ENCODE data around the gene CYBRD1.
"Not testable (repeated sequence)": the region's sequence is repeated elsewhere in the genome, so short reads cannot be mapped to it uniquely, and the experiment has no call there.

Gene CYBRD1, protein sequence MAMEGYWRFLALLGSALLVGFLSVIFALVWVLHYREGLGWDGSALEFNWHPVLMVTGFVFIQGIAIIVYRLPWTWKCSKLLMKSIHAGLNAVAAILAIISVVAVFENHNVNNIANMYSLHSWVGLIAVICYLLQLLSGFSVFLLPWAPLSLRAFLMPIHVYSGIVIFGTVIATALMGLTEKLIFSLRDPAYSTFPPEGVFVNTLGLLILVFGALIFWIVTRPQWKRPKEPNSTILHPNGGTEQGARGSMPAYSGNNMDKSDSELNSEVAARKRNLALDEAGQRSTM

GRCh38 chr2:171522052-171522787 lies at the start of gene CYBRD1:
Gene CYBRD1, plus strand, starts transcription at chr2:171522474. Its CDS starts 72 bp downstream, at chr2:171522546.
- no peak for DNase-seq (ENCODE audit: low read depth)

- no peak for DNase-seq (ENCODE audit: low read depth)
Measured at GRCh38 chr2:171475979-171476378, 46.3 kb upstream of the CYBRD1 start.

- no peak for DNase-seq (ENCODE audit: low read depth)
Measured at GRCh38 chr2:171478345-171478744, 43.9 kb upstream of the CYBRD1 start.

DNA sequence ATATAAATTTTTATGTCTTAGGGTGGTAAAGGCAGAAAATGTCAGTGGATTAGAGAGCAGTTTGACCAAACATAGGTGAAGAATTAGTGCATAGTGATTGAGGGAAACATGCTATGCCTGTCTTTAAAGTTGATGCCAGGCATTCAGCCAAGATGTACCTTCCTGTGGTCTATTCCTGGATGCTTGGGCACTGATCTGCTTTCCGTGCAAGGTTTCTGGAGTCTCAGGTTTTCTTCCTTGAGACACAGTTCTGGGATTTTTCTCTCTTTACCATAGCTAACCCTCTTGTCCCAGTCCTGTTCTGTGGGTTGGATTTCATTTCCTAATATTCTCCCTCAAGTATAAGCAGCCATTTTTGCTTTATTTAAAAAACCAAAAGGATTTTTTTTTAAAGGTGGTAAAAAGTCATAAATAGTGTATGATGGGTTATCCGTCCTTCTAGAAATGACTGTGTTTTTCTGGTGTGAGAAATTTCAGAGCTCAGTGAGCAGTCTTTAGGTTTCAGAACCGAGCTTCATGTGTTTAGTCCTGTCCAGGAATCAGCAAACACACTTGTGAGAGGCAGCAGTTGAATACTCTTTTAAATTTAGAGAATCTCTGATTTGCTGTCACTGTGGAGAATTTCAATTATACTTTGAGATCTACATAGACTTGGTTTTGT lies 43.0 kb upstream of the CYBRD1 start:
- no peak for DNase-seq (ENCODE audit: low read depth)

GRCh38 chr2:171480908-171481307 lies 41.4 kb upstream of the CYBRD1 start:
- DNase-seq (ENCODE audit: low read depth): no peak

- no peak for DNase-seq (ENCODE audit: low read depth)
Measured at GRCh38 chr2:171482308-171482707, 40.0 kb upstream of the CYBRD1 start.

GRCh38 chr2:171482877-171483276 lies 39.4 kb upstream of the CYBRD1 start:
- no peak for DNase-seq (ENCODE audit: low read depth)

DNA sequence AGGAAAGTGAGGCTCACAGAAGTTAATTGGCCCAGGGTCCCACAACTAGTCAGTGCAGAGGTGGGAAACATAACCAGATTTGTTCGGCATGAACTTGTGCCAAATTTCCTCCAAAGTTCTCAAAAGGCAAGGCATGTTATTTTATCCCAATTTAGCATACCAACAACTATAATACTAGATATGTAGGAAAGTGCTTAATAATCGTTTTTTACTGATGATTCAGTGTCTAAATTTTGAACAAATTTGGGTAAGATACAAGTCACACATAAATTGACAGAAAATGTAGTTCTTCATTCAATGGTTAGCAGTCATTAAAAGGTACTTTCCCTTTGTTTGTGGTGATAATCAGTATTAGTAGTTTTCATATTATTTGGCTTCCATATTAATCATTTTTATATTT lies 38.5 kb upstream of the CYBRD1 start:
- no peak for DNase-seq (ENCODE audit: low read depth)

DNA sequence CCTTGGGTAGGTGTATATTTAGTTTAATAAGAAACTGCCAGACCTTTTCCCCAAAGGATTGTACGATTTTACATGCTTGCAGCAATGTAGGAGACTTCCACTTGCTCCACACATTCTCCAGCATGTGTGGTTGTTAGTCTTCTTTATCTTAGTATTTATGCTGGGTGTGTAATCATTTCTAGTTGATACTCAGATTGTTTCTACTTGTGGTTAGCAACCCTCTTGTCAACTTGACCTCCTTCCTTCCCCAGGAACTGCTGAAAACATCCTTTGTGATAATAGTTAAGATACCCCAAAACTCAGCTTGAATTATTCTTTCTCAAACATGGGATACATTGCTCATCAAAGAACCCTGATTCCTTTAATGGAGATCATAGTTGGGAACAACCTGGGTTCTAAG lies 37.2 kb upstream of the CYBRD1 start:
- DNase-seq (ENCODE audit: low read depth): no peak

- no peak for DNase-seq (ENCODE audit: low read depth)
Measured at GRCh38 chr2:171487201-171487600, 35.1 kb upstream of the CYBRD1 start.

DNA sequence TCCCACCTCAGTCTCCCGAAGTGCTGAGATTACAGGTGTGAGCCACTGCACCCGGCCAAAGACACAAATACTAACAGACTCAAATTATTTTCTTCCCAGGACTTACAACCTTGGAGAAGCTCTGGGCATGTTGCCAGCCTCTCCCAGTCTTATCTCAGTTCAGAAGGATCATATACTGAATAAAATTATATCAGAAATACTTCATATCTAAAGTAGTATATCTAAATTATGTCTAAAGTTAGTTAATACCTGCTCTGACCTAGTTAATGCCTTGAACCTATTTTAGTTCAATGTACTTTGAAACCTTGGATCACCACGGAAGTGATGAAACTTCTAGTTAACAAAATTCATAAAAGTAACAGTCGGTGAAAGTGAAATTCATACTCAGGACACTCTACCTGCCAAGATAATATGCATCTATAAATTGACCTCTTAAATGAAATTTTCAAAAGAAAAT lies 34.4 kb upstream of the CYBRD1 start:
- DNase-seq (ENCODE audit: low read depth): no peak

DNA sequence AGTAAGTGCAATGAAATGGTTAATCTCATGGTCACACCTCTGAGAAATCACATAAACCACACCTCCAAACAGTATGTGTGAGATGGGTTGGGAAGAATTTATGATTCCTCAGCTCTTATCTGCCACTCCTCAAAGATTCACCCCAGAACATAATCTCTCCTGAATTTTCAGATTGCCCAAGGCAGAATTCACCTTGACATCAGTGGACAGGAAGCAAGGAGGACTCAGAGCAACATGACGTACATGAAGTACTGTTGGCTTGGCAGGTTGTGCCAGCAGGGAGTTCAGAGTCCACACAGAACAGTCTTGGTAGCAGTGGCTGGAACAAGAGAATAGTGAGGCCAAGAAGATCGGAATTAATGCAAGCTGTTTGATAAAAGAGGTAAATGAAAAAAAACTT lies 31.7 kb upstream of the CYBRD1 start:
- no peak for DNase-seq (ENCODE audit: low read depth)

- DNase-seq (ENCODE audit: low read depth): no peak
Measured at GRCh38 chr2:171491292-171491691, 31.0 kb upstream of the CYBRD1 start.

DNA sequence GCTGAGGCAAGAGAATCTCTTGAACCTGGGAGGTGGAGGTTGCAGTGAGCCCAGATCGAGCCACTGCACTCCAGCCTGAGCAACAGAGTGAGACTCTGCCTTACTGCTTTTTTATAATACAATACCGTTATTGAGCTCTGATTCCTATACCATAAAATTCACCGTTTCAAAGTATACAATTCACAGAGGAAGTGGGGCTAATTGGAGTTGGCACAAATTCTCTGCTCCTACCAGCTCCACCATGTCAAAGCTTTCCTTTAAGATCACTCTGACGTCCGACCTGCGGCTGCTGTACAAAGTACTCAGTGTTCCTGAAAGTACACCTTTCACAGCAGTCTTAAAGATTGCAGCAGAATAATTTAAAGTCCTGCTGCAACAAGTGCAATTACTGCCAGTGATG lies 29.6 kb upstream of the CYBRD1 start:
- no peak for DNase-seq (ENCODE audit: low read depth)

DNA sequence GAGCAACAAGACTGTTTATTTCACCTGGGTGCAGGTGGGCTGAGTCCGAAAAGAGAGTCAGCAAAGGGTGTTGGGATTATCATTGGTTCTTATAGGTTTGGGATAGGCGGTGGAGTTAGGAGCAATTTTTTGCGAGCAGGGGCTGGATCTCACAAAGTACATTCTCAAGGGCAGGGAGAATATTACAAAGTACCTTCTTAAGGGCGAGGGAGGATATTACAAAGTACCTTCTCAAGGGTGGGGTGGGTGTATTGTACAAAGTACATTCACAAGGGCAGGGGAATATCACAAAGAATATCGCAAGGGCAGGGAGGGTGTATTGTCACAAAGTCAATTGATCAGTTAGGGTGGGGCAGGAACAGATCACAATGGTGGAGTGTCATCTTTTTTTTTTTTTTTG lies 24.6 kb upstream of the CYBRD1 start:
- not testable (repeated sequence) for DNase-seq (ENCODE audit: low read depth)

GRCh38 chr2:171505374-171505773 lies 16.9 kb upstream of the CYBRD1 start:
- DNase-seq (ENCODE audit: low read depth): no peak

- no peak for DNase-seq (ENCODE audit: low read depth)
Measured at GRCh38 chr2:171509945-171510731, 12.1 kb upstream of the CYBRD1 start.

DNA sequence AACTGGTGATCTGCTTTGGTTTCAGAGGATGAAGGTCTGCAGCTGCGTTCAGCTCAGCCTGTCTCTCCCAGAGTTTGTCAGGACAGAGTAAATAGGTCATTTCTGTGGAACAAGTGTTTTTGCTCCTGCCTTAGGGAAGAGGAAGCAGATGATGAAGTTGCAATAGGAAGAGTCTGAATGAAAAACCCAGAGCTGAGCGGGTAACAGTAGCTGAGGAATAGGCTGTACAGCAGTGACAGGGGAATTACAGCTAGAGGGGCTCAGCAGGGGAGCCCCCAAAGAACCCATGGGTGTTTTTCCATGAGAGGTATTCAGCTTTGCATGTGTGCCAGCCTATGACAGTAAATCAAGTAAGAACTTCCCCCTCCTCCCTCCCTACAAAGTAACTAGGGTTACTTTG lies 10.3 kb upstream of the CYBRD1 start:
- DNase-seq (ENCODE audit: low read depth): no peak

GRCh38 chr2:171512683-171513195 lies 9.5 kb upstream of the CYBRD1 start:
- no peak for DNase-seq (ENCODE audit: low read depth)

DNA sequence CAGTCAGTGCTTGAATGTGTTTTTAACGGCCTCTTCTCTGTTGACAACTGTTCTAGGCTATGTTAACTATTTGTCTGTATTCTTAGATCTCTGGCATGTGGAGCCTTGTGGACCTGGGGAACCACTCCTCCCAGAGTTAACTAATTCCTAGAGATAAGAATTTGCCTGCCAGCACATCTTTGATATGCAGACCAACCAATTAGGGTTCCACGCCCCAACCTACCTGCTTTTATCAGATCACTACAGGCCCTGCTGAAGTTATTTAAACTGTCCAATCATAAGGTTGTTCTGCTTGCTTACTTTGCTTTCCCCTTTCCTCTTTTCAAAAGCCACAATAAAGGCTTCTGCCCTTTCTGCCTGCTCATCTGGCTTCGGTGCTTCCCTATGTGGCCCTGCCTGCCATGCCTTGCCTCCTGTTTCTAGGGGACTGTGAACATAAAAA lies 8.5 kb upstream of the CYBRD1 start:
- no peak for DNase-seq (ENCODE audit: low read depth)

DNA sequence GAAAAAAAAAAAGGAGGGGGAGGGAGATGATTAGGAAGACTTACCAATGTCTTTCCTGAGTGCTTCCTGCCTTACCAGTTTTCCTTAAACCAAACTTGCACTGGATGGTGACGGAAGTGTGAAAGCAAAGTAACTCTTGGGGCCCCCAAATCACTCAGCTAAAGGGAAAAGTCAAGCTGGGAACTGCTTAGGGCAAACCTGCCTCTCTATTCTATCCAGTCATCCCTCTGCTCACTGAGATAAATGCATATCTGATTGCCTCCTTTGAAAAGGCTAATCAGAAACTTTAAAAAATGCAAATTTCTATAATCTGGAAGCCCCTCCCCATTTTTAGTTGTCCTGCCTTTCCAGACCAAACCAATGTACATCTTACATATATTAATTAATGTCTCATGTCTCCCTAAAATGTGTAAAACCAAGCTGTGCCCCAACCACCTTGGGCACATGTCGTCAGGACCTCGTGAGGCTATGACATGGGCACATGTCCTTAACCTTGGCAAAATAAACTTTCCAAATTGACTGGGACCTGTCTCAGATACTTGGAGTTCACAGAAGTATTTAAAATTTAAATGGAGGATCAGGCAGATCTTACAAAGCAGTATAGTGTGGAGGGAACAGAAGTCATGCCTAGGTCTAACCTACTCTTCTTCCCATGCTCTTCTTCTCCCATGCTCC lies 7.2 kb upstream of the CYBRD1 start:
- no peak for DNase-seq (ENCODE audit: low read depth)
